Measurements from ENCODE around the gene GIPC2. TPM values are rescaled to one million over a fixed set of nuclear protein-coding genes. Genes with fewer than 3 reads are reported as not detected.

The GIPC2 gene
- total and polyA plus RNA-seq, 11 donors = 0.99 to 4.0 (median 2.5) TPM

- TF ChIP-seq CTCF (IDR thresholded peaks at IDR 0.05) (peak in 4 of 12 donors; percentile 12 to 31 (median 24)), POLR2A (IDR thresholded peaks at IDR 0.05) (no peak)
- Histone ChIP-seq H3K27me3 (peaks cover 0 to 26% (median 0%) of the 10 kb centered on the region in 9 donors), H3K27ac (peak overlapping the region; percentile 0 to 83 (median 64)), H3K9me3 (no peaks in the 10 kb centered on the region), H3K4me3 (peak overlapping the region in 10 of 12 donors; percentile 51 to 90 (median 76)), H3K4me1 (peaks cover 0 to 38% (median 13%) of the 10 kb centered on the region in 12 donors), H3K36me3 (no peaks in the 10 kb centered on the region)
- 32 to 36% (median 33%) methylated on average over 5 of the region's 5 CpGs for WGBS, 4 donors
- peak; percentile 27 to 73 (median 45) for ATAC-seq
- DNase-seq = no peak
- intact Hi-C loops (cut with DNase I) = loop anchor here in 6 of 10 donors (1.0 to 10.0 kb wide), 7 partner anchors 40 to 70 kb away; partner anchors contain the start of gene FUBP1 (in 3 of the 6)
These were observed 1.3 kb downstream of the GIPC2 start for GRCh38 chr1:78047106-78047505.

- Histone ChIP-seq H3K27me3 (peaks cover 0 to 26% (median 0%) of the 10 kb centered on the region in 9 donors), H3K4me3 (peak overlapping the region in 7 of 12 donors; percentile 66 to 90 (median 81)), H3K36me3 (no peaks in the 10 kb centered on the region), H3K4me1 (peaks cover 3 to 43% (median 17%) of the 10 kb centered on the region in 12 donors), H3K9me3 (no peaks in the 10 kb centered on the region), H3K27ac (peak overlapping the region in 10 of 12 donors; percentile 0 to 83 (median 74))
- TF ChIP-seq POLR2A (IDR thresholded peaks at IDR 0.05) (no peak), CTCF (IDR thresholded peaks at IDR 0.05) (no peak)
- ATAC-seq = no peak
- 50 to 74% (median 69%) methylated on average over 3 of the region's 3 CpGs for WGBS, 4 donors
- no peak for DNase-seq
- intact Hi-C loops (cut with DNase I) = loop anchor here in 6 of 10 donors (1.0 to 10.0 kb wide), 7 partner anchors 40 to 70 kb away; partner anchors contain the start of gene FUBP1 (in 3 of the 6)
These were observed 1.9 kb downstream of the GIPC2 start for GRCh38 chr1:78047631-78048030.

- Histone ChIP-seq H3K4me3 (no peak overlapping the region), H3K27me3 (peaks cover 0 to 26% (median 0%) of the 10 kb centered on the region in 9 donors), H3K36me3 (no peaks in the 10 kb centered on the region), H3K9me3 (no peaks in the 10 kb centered on the region), H3K27ac (peak overlapping the region in 7 of 12 donors; percentile 2 to 79 (median 74)), H3K4me1 (peaks cover 3 to 50% (median 25%) of the 10 kb centered on the region in 12 donors)
- intact Hi-C loops (cut with DNase I) = loop anchor here in 6 of 10 donors (5.0 to 10.0 kb wide), 5 partner anchors 41 to 71 kb away; partner anchors contain the start of gene FUBP1 (in 1 of the 6)
- TF ChIP-seq CTCF (IDR thresholded peaks at IDR 0.05) (no peak), POLR2A (IDR thresholded peaks at IDR 0.05) (no peak)
- no peak for ATAC-seq
- DNase-seq = no peak
- WGBS, 4 donors = 74 to 82% (median 80%) methylated on average over 3 of the region's 3 CpGs
These were observed 2.7 kb downstream of the GIPC2 start for GRCh38 chr1:78048446-78048845.

DNA sequence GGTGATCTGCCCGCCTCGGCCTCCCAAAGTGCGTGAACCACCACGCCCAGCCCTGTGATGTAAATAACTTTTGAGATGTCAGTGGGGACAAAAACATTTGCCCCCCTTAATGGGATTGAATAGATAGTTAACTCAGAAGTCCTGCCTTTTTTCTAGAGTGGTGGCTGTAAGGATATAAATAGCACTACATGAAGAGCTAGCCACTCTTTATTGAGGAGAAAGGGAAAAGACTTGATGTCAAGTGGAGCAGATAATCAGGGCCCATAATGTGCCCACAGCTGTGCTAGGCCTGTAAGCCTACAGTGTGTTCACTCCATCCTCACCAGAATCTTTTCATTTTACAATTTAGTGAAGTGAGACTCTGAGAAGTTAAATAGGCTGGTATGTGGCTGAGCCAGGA lies 3.6 kb downstream of the GIPC2 start:
- peak; percentile 24 to 56 (median 38) for ATAC-seq
- Histone ChIP-seq H3K9me3 (no peaks in the 10 kb centered on the region), H3K27me3 (peaks cover 0 to 23% (median 0%) of the 10 kb centered on the region in 9 donors), H3K36me3 (no peaks in the 10 kb centered on the region), H3K4me3 (no peak overlapping the region), H3K4me1 (peaks cover 3 to 50% (median 25%) of the 10 kb centered on the region in 12 donors), H3K27ac (peak overlapping the region in 9 of 12 donors; percentile 2 to 74 (median 52))
- TF ChIP-seq POLR2A (IDR thresholded peaks at IDR 0.05) (no peak), CTCF (IDR thresholded peaks at IDR 0.05) (no peak)
- WGBS, 4 donors = 54 to 69% (median 56%) methylated on average over 4 of the region's 4 CpGs
- intact Hi-C loops (cut with DNase I) = loop anchor here in 6 of 10 donors (5.0 to 10.0 kb wide), 5 partner anchors 42 to 72 kb away; partner anchors contain the start of gene FUBP1 (in 1 of the 6)
- DNase-seq = no peak

Data from heart left ventricle (tissue), 16 donors.